MCF 10A (cell line): ENCODE data around the gene TRAF7. TPM values are rescaled to one million over a fixed set of nuclear protein-coding genes. Genes with fewer than 3 reads are reported as not detected.
"Not testable (repeated sequence)": the region's sequence is repeated elsewhere in the genome, so short reads cannot be mapped to it uniquely, and the experiment has no call there.

ENCODE experiments used
- BruUV-seq: library from RNA; stranded (reverse); fragments of 400-500 nt; replicated peaks from 2 replicates; lab custom pipeline; 2021; lab: Mats Ljungman, UMichigan
- CTCF ChIA-PET: fragments of 300-600 bp; sonication (Branson Sonifier 250); formaldehyde crosslinking; extraction: SDS; loops from one replicate; lab custom pipeline; 2021; ENCODE audit warnings: antibody characterized with exemption, inconsistent platforms; lab: Yijun Ruan, JAX
- POLR2A ChIA-PET: fragments of 300-600, 350-650 bp; sonication (Branson Sonifier 250); formaldehyde crosslinking; extraction: SDS; loops from one replicate; lab custom pipeline; 2020; ENCODE audit warnings: antibody characterized with exemption, inconsistent platforms; lab: Yijun Ruan, JAX
- DNase-seq: peaks from one replicate; pipeline ENCODE4 v3.0.0-alpha.2; 2018; ENCODE audit not compliant: unreplicated experiment
- H3K27ac Mint-ChIP-seq: one replicate; pipeline ENCODE4 v1.8.0; 2022; ENCODE audit warnings: mild to moderate bottlenecking, low read depth, mixed read lengths; ENCODE audit not compliant: unreplicated experiment
- H3K27me3 Mint-ChIP-seq: one replicate; pipeline ENCODE4 v1.8.0; 2022; ENCODE audit warnings: mixed read lengths; ENCODE audit not compliant: insufficient read depth, unreplicated experiment
- H3K36me3 Mint-ChIP-seq: one replicate; pipeline ENCODE4 v1.8.0; 2022; ENCODE audit warnings: mild to moderate bottlenecking, moderate library complexity, mixed read lengths; ENCODE audit not compliant: insufficient read depth, unreplicated experiment
- H3K4me1 Mint-ChIP-seq: one replicate; pipeline ENCODE4 v1.8.0; 2022; ENCODE audit warnings: mixed read lengths; ENCODE audit not compliant: insufficient read depth, unreplicated experiment
- H3K4me3 Mint-ChIP-seq: one replicate; pipeline ENCODE4 v1.8.0; 2022; ENCODE audit warnings: mild to moderate bottlenecking, moderate library complexity, mixed read lengths; ENCODE audit not compliant: unreplicated experiment
- H3K9me3 Mint-ChIP-seq: one replicate; pipeline ENCODE4 v1.8.0; 2022; ENCODE audit warnings: mixed read lengths; ENCODE audit not compliant: unreplicated experiment
- intact Hi-C: fragments of 100-400 bp; cut with micrococcal nuclease; formaldehyde crosslinking; loops from 2 replicates; pipeline ENCODE4 v1.14.1; 2022
- total RNA-seq: library from RNA; stranded (reverse); gene quantifications from 2 replicates; pipeline ENCODE4 v1.2.3, GENCODE V29; 2022
- TF ChIP-seq, protein P1 (sequence below): fragments of 200-600 bp; IDR thresholded peaks from one replicate; pipeline ENCODE4 v1.8.0; 2022; ENCODE audit warnings: antibody characterized with exemption, mild to moderate bottlenecking; ENCODE audit not compliant: unreplicated experiment

TRAF7 gene
- total RNA-seq, 1 experiment from 2014 or later = 98.6 TPM

DNA sequence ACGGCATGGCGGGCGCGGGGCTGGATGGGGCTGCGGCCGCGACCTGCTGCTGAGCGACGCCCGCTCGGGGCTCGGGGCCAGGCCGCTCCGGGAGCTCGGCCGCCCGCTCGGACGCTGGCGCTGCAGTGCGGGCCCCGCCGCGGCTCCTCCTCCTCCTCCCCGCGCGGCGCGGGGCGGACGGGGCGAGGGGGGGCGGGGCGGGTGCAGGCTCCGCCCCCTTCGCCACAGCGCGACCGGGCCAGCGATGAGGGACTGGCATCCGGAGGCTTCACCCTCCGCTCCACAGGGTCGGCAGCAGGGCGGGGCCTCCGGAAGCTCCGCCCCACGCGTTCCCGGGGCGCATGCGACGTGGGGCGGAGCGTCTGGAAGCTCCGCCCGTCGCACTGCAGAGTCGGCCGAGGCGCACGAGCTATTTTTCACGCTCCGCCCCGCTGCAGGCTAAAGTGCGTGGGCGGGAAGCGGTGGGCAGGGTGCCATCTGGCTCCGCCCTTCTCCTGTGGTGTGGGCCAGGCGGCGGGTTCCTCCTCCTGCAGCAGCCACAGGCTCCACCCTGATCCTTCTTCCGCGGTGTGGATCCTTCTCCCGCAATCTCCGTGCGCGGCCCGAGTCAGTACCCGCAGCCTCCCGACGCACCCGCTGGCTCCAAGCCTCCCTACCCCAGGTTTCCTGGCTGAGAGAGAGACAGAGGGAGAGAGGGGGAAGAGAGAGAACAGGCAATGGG, 19.7 kb upstream of the TRAF7 start, which contains the start of gene PKD1:
Gene PKD1, minus strand, starts transcription at position 129 of the 721 bp plus-strand sequence. CDS start 209 bp downstream, outside the sequence.
- intact Hi-C loops, BruUV-seq, H3K9me3 Mint-ChIP-seq, H3K36me3 Mint-ChIP-seq, H3K27me3 Mint-ChIP-seq, H3K4me1 Mint-ChIP-seq: not testable (repeated sequence)
- H3K4me3 Mint-ChIP-seq = peak within 1 kb of the TSS; percentile 87
- ChIA-PET POLR2A (interaction anchor here (0.7 to 1.9 kb wide), 10 partner anchors 12 to 171 kb away, joined by 3 to 14 read pairs (median 4); partner anchors contain the start of genes RAB26, RPS2, TBL3 and TRAF7), CTCF (interaction anchor here (0.6 to 1.3 kb wide), 4 partner anchors 9 to 17 kb away, joined by 3 to 6 read pairs (median 4); no protein-coding TSS in a partner anchor)
- DNase-seq = peak; percentile 82
- peak within 1 kb of the TSS; percentile 87 for H3K27ac Mint-ChIP-seq

DNA sequence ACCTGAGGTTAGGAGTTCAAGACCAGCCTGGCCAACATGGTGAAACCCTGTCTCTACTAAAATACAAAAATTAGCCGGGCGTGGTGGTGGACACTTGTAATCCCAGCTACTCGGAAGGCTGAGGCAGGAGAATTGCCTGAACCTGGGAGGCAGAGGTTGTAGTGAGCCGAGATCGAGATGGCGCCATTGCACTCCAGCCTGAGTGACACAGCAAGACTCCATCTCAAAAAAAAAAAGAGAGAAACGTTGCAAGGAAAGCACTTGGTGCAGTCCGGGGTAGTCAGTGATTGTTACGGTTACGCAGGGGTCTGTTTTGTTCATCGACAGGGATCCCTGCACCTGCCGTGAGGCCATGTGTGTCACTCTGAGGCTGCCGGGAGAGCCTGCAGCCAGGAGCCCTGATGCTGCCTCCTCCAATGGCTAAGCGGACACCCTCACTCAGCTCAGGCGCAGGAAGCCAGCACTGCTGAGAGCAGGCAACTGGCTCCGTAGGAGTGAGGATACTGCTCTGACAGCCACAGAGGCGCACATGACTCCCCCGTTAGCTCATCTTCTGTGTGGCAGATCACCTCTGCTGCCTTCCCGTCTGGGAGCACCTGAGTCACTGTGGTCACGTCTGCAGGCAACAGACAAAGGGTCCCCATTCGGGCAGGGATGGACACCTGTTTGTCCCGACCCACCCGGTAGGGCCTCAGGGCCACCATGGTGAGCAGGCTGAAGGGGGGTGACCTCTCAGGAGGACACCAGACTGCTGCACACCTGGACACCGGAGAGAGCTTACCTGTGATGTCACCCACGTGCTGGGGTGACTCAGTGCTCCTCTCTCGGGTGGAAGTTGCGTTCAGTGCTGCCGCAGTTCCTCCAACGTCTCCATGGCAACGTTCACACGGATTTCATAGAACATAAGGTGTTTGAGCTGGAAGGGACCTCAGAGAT, 12.4 kb upstream of the TRAF7 start:
- Mint-ChIP-seq H3K27ac (no peak overlapping the region), H3K4me3 (no peak overlapping the region), H3K9me3 (no peaks in the 10 kb centered on the region), H3K27me3 (no peaks in the 10 kb centered on the region), H3K4me1 (no peaks in the 10 kb centered on the region), H3K36me3 (peaks cover 9% of the 10 kb centered on the region)
- peak; percentile 34 for DNase-seq
- TF ChIP-seq, protein P1, sequence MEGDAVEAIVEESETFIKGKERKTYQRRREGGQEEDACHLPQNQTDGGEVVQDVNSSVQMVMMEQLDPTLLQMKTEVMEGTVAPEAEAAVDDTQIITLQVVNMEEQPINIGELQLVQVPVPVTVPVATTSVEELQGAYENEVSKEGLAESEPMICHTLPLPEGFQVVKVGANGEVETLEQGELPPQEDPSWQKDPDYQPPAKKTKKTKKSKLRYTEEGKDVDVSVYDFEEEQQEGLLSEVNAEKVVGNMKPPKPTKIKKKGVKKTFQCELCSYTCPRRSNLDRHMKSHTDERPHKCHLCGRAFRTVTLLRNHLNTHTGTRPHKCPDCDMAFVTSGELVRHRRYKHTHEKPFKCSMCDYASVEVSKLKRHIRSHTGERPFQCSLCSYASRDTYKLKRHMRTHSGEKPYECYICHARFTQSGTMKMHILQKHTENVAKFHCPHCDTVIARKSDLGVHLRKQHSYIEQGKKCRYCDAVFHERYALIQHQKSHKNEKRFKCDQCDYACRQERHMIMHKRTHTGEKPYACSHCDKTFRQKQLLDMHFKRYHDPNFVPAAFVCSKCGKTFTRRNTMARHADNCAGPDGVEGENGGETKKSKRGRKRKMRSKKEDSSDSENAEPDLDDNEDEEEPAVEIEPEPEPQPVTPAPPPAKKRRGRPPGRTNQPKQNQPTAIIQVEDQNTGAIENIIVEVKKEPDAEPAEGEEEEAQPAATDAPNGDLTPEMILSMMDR = no peak
- BruUV-seq = no TSS peak
- ChIA-PET CTCF (interaction anchor here (0.6 to 2.6 kb wide), 4 partner anchors 9 to 166 kb away, joined by 3 to 13 read pairs (median 6); no protein-coding TSS in a partner anchor), POLR2A (interaction anchor here (0.8 to 1.3 kb wide), 3 partner anchors 10 to 134 kb away, joined by 3 to 7 read pairs (median 6); partner anchors contain the start of gene TRAF7)
- intact Hi-C loops = loop anchor here (5.0 kb wide), 1 partner anchor 281 kb away; no protein-coding TSS in a partner anchor

DNA sequence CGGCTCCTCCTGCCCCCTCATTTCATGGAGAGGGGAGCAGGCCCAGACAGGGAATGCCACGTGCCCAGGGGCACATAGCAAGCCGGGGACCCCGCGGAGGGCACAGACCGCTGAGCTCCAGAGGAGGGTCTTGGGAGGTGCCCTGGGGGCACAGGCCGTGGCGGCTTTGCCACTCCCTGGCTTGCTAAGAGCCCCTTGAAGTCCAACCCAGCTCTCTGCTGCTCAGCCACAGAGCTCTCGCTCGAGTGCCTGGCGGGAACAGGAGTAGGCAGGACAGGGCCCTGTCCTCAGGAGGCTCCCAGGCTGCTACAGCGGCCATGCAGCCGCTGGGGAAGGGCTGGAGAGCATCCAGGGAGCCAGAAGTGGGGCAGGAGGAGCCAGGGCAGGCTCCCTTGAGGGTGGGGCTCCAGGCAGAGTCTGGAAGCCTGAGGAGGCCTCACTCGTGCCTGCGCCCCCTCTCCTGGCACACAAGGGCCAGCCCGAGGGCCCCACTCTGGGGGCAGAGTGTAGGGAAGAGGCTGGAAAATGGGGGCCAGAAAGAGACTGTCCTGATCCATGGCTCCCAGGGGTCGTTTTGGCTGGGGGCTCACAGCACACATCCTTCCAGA, 11.6 kb upstream of the TRAF7 start:
- Mint-ChIP-seq H3K36me3 (peaks cover 9% of the 10 kb centered on the region), H3K27me3 (no peaks in the 10 kb centered on the region), H3K4me1 (no peaks in the 10 kb centered on the region), H3K4me3 (no peak overlapping the region), H3K27ac (no peak overlapping the region), H3K9me3 (no peaks in the 10 kb centered on the region)
- TF ChIP-seq, protein P1 = no peak
- CTCF ChIA-PET = interaction anchor here (1.1 to 2.6 kb wide), 3 partner anchors 9 to 23 kb away, joined by 6 to 13 read pairs (median 6); no protein-coding TSS in a partner anchor
- no peak for DNase-seq
- no TSS peak for BruUV-seq
- intact Hi-C loops = loop anchor here (5.0 kb wide), 1 partner anchor 282 kb away; no protein-coding TSS in a partner anchor
- POLR2A ChIA-PET = interaction anchor here (1.1 to 1.3 kb wide), 2 partner anchors 11 to 135 kb away, joined by 6 to 7 read pairs; partner anchors contain the start of gene TRAF7

DNA sequence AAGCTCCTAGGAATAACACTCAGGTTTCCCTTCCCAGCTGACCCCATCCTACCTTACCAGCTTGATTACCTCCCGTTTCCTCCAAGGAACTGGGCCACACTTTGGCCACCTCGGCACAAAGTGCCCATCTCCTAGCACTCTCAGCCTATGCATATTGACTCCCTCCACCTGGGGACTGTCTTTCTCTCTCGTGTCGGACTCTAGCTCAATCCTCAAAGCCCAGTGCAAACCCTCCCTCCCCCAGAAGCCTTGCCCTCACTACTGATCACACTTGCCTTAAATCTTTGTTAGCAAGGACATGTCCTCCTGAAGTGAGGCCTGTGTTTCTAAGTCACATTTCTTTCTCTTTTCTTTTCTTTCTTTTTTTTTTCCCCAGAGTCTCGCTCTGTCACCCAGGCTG, 9.7 kb upstream of the TRAF7 start:
- H3K27me3 Mint-ChIP-seq = no peaks in the 10 kb centered on the region
- CTCF ChIA-PET = interaction anchor here (0.6 to 1.7 kb wide), 5 partner anchors 9 to 447 kb away, joined by 3 to 4 read pairs (median 4); no protein-coding TSS in a partner anchor
- BruUV-seq = no TSS peak

More for the DNA sequence above, 9.7 kb upstream of the TRAF7 start:
- TF ChIP-seq, protein P1 = no peak
- no peak for DNase-seq
- intact Hi-C loops = no loop called here
- H3K27ac Mint-ChIP-seq = no peak overlapping the region
- peaks cover under 1% of the 10 kb centered on the region for H3K4me1 Mint-ChIP-seq
- no peak overlapping the region for H3K4me3 Mint-ChIP-seq
- POLR2A ChIA-PET = interaction anchor here (0.6 to 3.5 kb wide), 5 partner anchors 10 to 138 kb away, joined by 3 to 17 read pairs (median 6); partner anchors contain the start of genes PKD1 and TRAF7
- H3K9me3 Mint-ChIP-seq = no peaks in the 10 kb centered on the region
- H3K36me3 Mint-ChIP-seq = peaks cover 21% of the 10 kb centered on the region
